ENCODE results near the gene ITGAD. TPM values are rescaled to one million over a fixed set of nuclear protein-coding genes. Genes with fewer than 3 reads are reported as not detected.

The ITGAD gene
- total and polyA plus RNA-seq, 2 of the 8 experiments (the other 6 are each of a cell fraction or from before 2014, with no cell fraction given) = 0.06 TPM; not detected in 1

- no peak for TF ChIP-seq GABPA (IDR thresholded peaks at IDR 0.05; ENCODE audit: borderline replicate concordance, insufficient read depth, low read length)
Observed at GRCh38 chr16:31475946-31476302, 82.8 kb downstream of the ITGAD start (continued).

Other genes with a start within 250 kb of the ITGAD start
- 1.3 TPM in 2 replicates for gene PRSS36, start 243.3 kb upstream of the ITGAD start, total RNA-seq (2021; fragmentation: NEBNext Ultra II Directional; extraction: Animal tissue kit (Norgen Biotek cat#: 25700))
- gene PRSS36, start 243.3 kb upstream of the ITGAD start, polyA plus RNA-seq (2011; rRNA removed) = 1.9 and 3.1 TPM in 2 replicates
- gene FUS, start 213.2 kb upstream of the ITGAD start, total RNA-seq (2021; fragmentation: NEBNext Ultra II Directional; extraction: Animal tissue kit (Norgen Biotek cat#: 25700)) = 685 and 686 TPM in 2 replicates
- 484 and 491 TPM in 2 replicates for gene FUS, start 213.2 kb upstream of the ITGAD start, polyA plus RNA-seq (2011; rRNA removed)
- 29.9 and 32.2 TPM in 2 replicates for gene PYCARD, start 190.6 kb upstream of the ITGAD start, total RNA-seq (2021; fragmentation: NEBNext Ultra II Directional; extraction: Animal tissue kit (Norgen Biotek cat#: 25700))
- 77.9 and 87.0 TPM in 2 replicates for gene PYCARD, start 190.6 kb upstream of the ITGAD start, polyA plus RNA-seq (2011; rRNA removed)
- gene TRIM72, start 179.2 kb upstream of the ITGAD start, total RNA-seq (2021; fragmentation: NEBNext Ultra II Directional; extraction: Animal tissue kit (Norgen Biotek cat#: 25700)) = 1.3 and 2.1 TPM in 2 replicates
- 0.57 and 0.97 TPM in 2 replicates for gene TRIM72, start 179.2 kb upstream of the ITGAD start, polyA plus RNA-seq (2011; rRNA removed)
- 3.0 and 3.5 TPM in 2 replicates for gene PYDC1, start 176.2 kb upstream of the ITGAD start, total RNA-seq (2021; fragmentation: NEBNext Ultra II Directional; extraction: Animal tissue kit (Norgen Biotek cat#: 25700))
- 5.9 and 11.1 TPM in 2 replicates for gene PYDC1, start 176.2 kb upstream of the ITGAD start, polyA plus RNA-seq (2011; rRNA removed)
- gene ITGAM, start 133.4 kb upstream of the ITGAD start, total RNA-seq (2021; fragmentation: NEBNext Ultra II Directional; extraction: Animal tissue kit (Norgen Biotek cat#: 25700)) = 0.22 and 0.44 TPM in 2 replicates
- 2.0 and 2.9 TPM in 2 replicates for gene ITGAM, start 133.4 kb upstream of the ITGAD start, polyA plus RNA-seq (2011; rRNA removed)
- not detected in 2 replicates for gene ITGAX, start 38.2 kb upstream of the ITGAD start, total RNA-seq (2021; fragmentation: NEBNext Ultra II Directional; extraction: Animal tissue kit (Norgen Biotek cat#: 25700))
- 0.13 and 0.30 TPM in 2 replicates for gene ITGAX, start 38.2 kb upstream of the ITGAD start, polyA plus RNA-seq (2011; rRNA removed)
- gene COX6A2, start 35.0 kb downstream of the ITGAD start, total RNA-seq (2021; fragmentation: NEBNext Ultra II Directional; extraction: Animal tissue kit (Norgen Biotek cat#: 25700)) = not detected in 2 replicates
- 0.79 and 1.6 TPM in 2 replicates for gene COX6A2, start 35.0 kb downstream of the ITGAD start, polyA plus RNA-seq (2011; rRNA removed)
- gene ZNF843, start 49.5 kb downstream of the ITGAD start, total RNA-seq (2021; fragmentation: NEBNext Ultra II Directional; extraction: Animal tissue kit (Norgen Biotek cat#: 25700)) = 0.15 and 0.19 TPM in 2 replicates
- 0.32 and 0.36 TPM in 2 replicates for gene ZNF843, start 49.5 kb downstream of the ITGAD start, polyA plus RNA-seq (2011; rRNA removed)
- gene ARMC5, start 66.2 kb downstream of the ITGAD start, total RNA-seq (2021; fragmentation: NEBNext Ultra II Directional; extraction: Animal tissue kit (Norgen Biotek cat#: 25700)) = 8.7 and 8.9 TPM in 2 replicates
- gene ARMC5, start 66.2 kb downstream of the ITGAD start, polyA plus RNA-seq (2011; rRNA removed) = 7.8 and 16.4 TPM in 2 replicates
- 5.8 and 7.0 TPM in 2 replicates for gene TGFB1I1, start 78.8 kb downstream of the ITGAD start, total RNA-seq (2021; fragmentation: NEBNext Ultra II Directional; extraction: Animal tissue kit (Norgen Biotek cat#: 25700))
- 4.8 and 5.6 TPM in 2 replicates for gene TGFB1I1, start 78.8 kb downstream of the ITGAD start, polyA plus RNA-seq (2011; rRNA removed)
- gene SLC5A2, start 89.8 kb downstream of the ITGAD start, total RNA-seq (2021; fragmentation: NEBNext Ultra II Directional; extraction: Animal tissue kit (Norgen Biotek cat#: 25700)) = 0.56 and 1.1 TPM in 2 replicates
- gene SLC5A2, start 89.8 kb downstream of the ITGAD start, polyA plus RNA-seq (2011; rRNA removed) = 4.1 and 4.4 TPM in 2 replicates
- 20.3 and 22.5 TPM in 2 replicates for gene RUSF1, start 115.1 kb downstream of the ITGAD start, total RNA-seq (2021; fragmentation: NEBNext Ultra II Directional; extraction: Animal tissue kit (Norgen Biotek cat#: 25700))
- 33.7 and 53.0 TPM in 2 replicates for gene RUSF1, start 115.1 kb downstream of the ITGAD start, polyA plus RNA-seq (2011; rRNA removed)
- gene AHSP, start 134.6 kb downstream of the ITGAD start, total RNA-seq (2021; fragmentation: NEBNext Ultra II Directional; extraction: Animal tissue kit (Norgen Biotek cat#: 25700)) = 0.91 and 1.4 TPM in 2 replicates
- gene AHSP, start 134.6 kb downstream of the ITGAD start, polyA plus RNA-seq (2011; rRNA removed) = 4.8 and 15.3 TPM in 2 replicates

All from H1 (cell line).